HL-60 (cell line): ENCODE data around the gene PNCK.
"Not testable (repeated sequence)": the region's sequence is repeated elsewhere in the genome, so short reads cannot be mapped to it uniquely, and the experiment has no call there.

Experiments used
- DNase-seq, 2 experiments: peaks; one replicate each; pipeline ENCODE4 v3.0.0-alpha.2; 2010 to 2020; ENCODE audit warnings: low read depth in 1 of 2, low spot score in 1 of 2
- H3K27ac ChIP-seq: fragments of 250-450 bp; sonication (Bioruptor Pico); replicated peaks from 2 replicates; pipeline ENCODE4 v1.5.1; 2020; ENCODE audit warnings: mild to moderate bottlenecking, moderate library complexity
- H3K27me3 ChIP-seq: fragments of 250-450 bp; sonication (Bioruptor Pico); 2 replicates; pipeline ENCODE4 v1.5.1; 2021; ENCODE audit warnings: mild to moderate bottlenecking, moderate library complexity; ENCODE audit not compliant: insufficient read depth, poor library complexity, severe bottlenecking
- H3K4me3 ChIP-seq: replicated peaks from 2 replicates; pipeline ENCODE4 v1.5.1; 2011; ENCODE audit warnings: mild to moderate bottlenecking, control low read depth, low read length; ENCODE audit not compliant: insufficient read depth
- GABPA ChIP-seq: IDR thresholded peaks from 2 replicates; pipeline ENCODE4 v1.6.1; 2012; ENCODE audit warnings: low read depth
- POLR2AphosphoS5 ChIP-seq: IDR thresholded peaks from 2 replicates; pipeline ENCODE4 v1.6.1; 2012; ENCODE audit warnings: low read depth
- REST ChIP-seq: IDR thresholded peaks from 2 replicates; pipeline ENCODE4 v1.6.1; 2012; ENCODE audit warnings: low read depth; ENCODE audit not compliant: insufficient replicate concordance
- SPI1 ChIP-seq: IDR thresholded peaks from 2 replicates; pipeline ENCODE4 v1.6.1; 2012; ENCODE audit warnings: low read depth, mild to moderate bottlenecking, borderline replicate concordance
- TF ChIP-seq, protein P1 (sequence below): IDR thresholded peaks from one replicate; pipeline ENCODE4 v1.5.1; 2011; ENCODE audit warnings: low read length, control low read depth, inconsistent platforms; ENCODE audit not compliant: insufficient read depth

Gene PNCK

DNA sequence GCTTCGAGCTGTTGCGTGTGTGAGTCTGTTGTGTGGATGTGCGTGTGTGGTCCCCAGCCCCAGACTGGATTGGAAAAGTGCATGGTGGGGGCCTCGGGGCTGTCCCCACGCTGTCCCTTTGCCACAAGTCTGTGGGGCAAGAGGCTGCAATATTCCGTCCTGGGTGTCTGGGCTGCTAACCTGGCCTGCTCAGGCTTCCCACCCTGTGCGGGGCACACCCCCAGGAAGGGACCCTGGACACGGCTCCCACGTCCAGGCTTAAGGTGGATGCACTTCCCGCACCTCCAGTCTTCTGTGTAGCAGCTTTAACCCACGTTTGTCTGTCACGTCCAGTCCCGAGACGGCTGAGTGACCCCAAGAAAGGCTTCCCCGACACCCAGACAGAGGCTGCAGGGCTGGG, 22.5 kb upstream of the PNCK start:
- Histone ChIP-seq H3K27me3 (no peaks in the 10 kb centered on the region), H3K27ac (no peak overlapping the region), H3K4me3 (no peak overlapping the region)
- TF ChIP-seq, protein P1, sequence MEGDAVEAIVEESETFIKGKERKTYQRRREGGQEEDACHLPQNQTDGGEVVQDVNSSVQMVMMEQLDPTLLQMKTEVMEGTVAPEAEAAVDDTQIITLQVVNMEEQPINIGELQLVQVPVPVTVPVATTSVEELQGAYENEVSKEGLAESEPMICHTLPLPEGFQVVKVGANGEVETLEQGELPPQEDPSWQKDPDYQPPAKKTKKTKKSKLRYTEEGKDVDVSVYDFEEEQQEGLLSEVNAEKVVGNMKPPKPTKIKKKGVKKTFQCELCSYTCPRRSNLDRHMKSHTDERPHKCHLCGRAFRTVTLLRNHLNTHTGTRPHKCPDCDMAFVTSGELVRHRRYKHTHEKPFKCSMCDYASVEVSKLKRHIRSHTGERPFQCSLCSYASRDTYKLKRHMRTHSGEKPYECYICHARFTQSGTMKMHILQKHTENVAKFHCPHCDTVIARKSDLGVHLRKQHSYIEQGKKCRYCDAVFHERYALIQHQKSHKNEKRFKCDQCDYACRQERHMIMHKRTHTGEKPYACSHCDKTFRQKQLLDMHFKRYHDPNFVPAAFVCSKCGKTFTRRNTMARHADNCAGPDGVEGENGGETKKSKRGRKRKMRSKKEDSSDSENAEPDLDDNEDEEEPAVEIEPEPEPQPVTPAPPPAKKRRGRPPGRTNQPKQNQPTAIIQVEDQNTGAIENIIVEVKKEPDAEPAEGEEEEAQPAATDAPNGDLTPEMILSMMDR, result no peak
- TF ChIP-seq REST, result no peak
- TF ChIP-seq SPI1, result no peak
- no peak for TF ChIP-seq POLR2AphosphoS5
- no peak for TF ChIP-seq GABPA
- no peak for DNase-seq

GRCh38 chrX:153694687-153695270, 21.2 kb upstream of the PNCK start:
- no peaks in the 10 kb centered on the region for H3K27me3 ChIP-seq
- H3K27ac ChIP-seq, result no peak overlapping the region
- H3K4me3 ChIP-seq, result no peak overlapping the region
- TF ChIP-seq REST (no peak), SPI1 (no peak), POLR2AphosphoS5 (no peak), GABPA (no peak)
- TF ChIP-seq, protein P1, result no peak
- no peak for DNase-seq

DNA sequence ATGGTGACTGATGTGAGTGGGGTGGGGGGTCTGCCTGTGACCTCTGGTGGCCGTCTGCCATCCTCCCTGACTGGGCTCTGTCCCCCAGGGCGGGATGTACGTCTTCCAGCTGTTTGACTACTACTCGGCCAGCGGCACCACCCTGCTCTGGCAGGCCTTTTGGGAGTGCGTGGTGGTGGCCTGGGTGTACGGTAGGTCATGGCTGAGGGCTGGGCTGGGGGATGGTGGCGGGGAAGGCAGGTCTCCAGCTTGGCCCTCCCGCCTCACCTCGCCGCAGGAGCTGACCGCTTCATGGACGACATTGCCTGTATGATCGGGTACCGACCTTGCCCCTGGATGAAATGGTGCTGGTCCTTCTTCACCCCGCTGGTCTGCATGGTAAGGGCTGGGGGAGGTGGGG, 20.6 kb upstream of the PNCK start:
- H3K4me3 ChIP-seq, DNase-seq, H3K27ac ChIP-seq: not testable (repeated sequence)

GRCh38 chrX:153693216-153694086, 19.8 kb upstream of the PNCK start:
- H3K27me3 ChIP-seq, result no peaks in the 10 kb centered on the region
- TF ChIP-seq GABPA (no peak), SPI1 (no peak), POLR2AphosphoS5 (no peak), REST (no peak)
- TF ChIP-seq, protein P1, result no peak
- DNase-seq, result no peak
- H3K27ac ChIP-seq, result no peak overlapping the region
- no peak overlapping the region for H3K4me3 ChIP-seq

More for the DNA sequence above, 20.6 kb upstream of the PNCK start:
- not testable (repeated sequence) for H3K27me3 ChIP-seq
